GM21786 (cell line): ENCODE results near the gene SYT9.

Experiments
- ATAC-seq: cut with Tn5 transposase; IDR thresholded peaks from one replicate; pipeline ENCODE4 v1.9.1; 2021; ENCODE audit not compliant: unreplicated experiment

SYT9 gene

DNA sequence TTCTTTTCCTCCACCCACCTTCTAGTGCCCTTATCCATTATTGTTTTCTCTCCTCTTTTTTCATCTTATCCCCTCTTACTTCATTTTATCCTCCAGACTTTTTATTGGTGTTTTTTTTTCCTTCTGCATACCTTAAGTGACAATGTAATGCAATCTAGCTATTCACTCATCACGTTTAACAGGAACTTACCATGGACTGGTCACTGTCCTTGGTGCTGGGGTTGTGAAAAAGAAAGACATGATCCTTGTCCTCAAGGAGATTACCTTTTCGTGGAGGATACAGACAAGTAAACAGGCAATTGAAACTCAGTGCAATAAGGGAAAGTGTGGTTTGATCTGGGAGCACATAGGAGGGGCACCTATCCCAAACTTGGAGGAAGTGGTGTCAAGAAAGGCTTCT lies 20.7 kb downstream of the SYT9 start:
- no peak for ATAC-seq

GRCh38 chr11:7275133-7275532 lies 23.4 kb downstream of the SYT9 start:
- ATAC-seq, result no peak

DNA sequence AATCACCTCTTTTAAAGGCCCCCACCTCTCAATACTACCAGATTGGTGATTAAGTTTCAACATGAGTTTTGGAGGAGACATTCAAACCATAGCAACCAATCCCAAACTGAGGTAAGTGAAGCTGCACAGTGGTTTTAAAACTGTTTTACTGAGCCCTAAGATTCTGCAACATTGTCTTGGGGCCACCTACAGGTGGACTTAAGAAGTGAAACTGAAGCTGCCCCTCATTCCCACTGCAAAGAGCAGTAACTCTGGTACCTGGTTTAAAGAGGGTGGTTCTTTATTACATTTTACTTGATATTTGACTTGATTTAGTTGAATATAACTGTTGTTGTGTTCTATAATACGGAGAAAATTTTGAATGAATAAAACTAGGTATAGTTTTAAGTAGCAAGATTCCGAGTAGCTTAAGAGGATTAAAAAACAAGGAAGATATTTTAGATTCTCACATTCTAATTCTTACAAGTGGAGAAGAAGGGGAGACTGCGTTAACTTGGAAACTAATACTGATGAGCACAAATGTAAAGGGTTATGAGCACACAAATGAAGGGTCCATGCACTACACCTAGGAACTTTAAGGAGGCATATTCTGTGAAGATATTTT lies 26.7 kb downstream of the SYT9 start:
- ATAC-seq, result no peak

DNA sequence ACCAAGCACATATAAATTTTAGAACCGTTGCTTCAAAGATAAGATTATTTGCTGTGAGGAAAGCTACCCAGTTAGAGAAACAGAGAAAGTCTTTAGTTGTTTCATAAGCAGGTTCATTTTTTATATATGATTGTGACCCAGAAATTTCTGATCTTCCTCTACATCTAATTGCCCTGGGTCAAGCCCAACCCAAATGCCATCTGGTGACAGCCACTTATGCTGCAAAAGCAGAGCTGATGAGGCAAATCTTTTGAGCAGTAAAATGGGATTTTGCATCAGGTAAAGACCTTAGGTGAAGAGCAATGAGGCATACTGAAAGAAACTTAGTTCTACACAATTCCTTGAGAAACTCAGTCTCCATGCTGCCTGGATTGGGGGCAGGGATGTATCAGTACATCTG lies 28.0 kb downstream of the SYT9 start:
- ATAC-seq, result no peak

DNA sequence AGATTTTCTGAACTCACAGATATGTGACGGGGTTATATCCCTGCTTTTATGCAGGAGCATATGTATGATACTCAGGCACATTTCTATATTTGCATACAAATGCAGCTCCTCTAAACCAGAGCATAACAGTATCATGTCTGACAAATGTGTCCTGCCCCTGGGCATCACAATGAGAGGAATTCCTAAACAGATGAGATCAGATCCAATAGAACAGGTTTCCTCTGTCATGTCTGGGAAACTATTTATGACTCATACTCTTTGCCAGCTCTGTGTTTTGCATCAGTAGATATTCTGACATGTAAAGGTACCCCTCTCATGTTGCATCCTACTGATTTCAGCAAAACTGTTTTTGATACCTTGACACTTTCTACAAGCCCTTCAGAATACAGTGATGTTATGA lies 29.4 kb downstream of the SYT9 start:
- ATAC-seq, result no peak

- ATAC-seq, result no peak
Measured at GRCh38 chr11:7281809-7282208, 30.1 kb downstream of the SYT9 start.

GRCh38 chr11:7286178-7286577 lies 34.5 kb downstream of the SYT9 start:
- no peak for ATAC-seq

DNA sequence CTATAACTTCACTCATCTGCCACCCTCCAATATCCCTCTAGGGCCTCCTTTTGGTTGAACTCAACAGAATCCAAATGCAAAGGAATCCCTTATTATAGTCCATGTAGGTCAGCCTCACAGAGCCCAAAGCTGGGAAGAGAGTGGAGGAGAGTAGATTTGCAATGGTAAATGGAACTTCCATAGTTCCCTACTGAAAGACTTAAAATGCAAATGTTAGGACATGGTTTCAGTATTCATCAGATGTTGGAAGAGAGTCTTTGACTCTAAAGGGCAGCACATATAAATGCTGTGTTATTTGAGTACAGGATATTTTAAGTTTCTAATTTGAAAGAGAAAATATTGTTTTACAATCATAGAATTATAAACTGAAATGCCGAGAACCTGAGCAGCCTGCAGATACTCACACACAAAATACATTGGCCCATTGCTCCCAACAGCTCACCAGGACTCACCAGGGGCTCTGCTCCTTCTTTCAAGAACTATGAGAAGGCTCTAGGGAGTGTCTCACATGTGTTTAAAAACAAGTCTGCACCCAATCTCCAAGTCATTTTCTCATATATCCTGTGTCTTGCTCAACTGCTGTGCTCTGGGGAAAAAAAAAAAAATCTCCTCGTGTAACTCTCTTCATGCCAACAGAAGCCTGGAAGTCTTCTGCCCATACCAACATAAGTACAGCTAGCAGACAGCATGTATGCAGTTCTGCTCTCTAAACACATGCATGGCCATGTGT lies 39.6 kb downstream of the SYT9 start:
- ATAC-seq, result no peak

- no peak for ATAC-seq
Measured at GRCh38 chr11:7292922-7293321, 41.2 kb downstream of the SYT9 start.

GRCh38 chr11:7299393-7299792 lies 47.7 kb downstream of the SYT9 start:
- no peak for ATAC-seq

DNA sequence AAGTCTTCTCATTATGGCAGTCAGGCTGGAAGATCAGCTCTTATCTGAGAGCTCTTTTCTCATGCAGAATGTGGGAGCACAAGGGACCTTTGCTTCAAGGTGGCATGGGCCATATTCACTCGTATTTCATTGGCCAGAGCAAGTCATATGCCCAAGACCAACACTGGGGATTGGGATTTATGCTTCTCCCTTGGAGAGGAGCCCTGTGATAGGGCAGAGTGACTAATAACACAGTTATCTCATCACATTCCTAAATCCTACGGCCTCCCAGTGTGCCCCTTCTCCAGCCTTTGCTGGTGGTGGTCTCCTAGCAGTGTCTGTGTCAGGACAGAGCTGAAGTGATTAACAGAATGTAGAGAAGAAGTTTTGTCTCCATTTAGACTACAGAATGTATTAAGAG lies 48.6 kb downstream of the SYT9 start:
- no peak for ATAC-seq

DNA sequence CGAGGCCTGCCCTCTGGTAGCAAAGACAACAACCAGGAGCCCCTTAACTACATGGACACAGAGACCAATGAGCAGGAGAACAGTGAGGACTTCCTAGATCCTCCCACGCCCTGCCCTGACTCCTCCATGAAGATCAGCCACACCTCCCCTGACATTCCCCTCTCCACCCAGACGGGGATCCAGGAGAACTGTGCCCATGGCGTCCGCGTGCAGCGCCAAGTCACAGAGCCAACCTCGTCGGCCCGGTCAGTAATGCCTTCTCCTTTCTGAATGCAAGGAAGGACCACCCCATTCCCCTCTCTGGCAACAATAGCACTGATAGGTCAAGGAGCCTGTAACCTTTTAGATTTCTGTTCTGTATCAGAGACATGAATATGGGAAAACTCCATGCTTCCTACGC lies 51.4 kb downstream of the SYT9 start:
- ATAC-seq, result no peak

GRCh38 chr11:7306900-7307299 lies 55.2 kb downstream of the SYT9 start:
- no peak for ATAC-seq

DNA sequence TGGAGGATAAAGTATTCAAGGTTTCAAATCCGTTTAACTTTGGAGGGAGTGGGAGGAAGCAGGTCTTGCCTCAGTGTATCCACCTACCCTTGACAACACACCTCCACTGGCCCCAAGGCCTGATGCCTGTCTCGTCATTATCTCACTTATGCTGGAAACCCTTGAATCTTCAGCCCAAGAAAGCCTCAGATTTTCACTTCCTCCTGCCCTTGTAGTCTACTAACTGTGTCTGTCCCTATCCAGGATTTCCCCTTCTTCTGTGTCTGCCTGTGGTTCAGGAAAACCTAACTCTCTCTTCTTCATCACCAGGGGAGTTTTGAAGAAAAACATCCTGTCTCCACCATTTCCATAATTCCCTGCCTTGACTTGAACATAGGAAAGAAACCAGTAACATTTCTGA lies 56.1 kb downstream of the SYT9 start:
- ATAC-seq, result peak; percentile 86

GRCh38 chr11:7311903-7312302 lies 60.2 kb downstream of the SYT9 start:
- ATAC-seq, result no peak

GRCh38 chr11:7314811-7315604 lies 63.3 kb downstream of the SYT9 start:
- ATAC-seq, result no peak

- ATAC-seq, result no peak
Measured at GRCh38 chr11:7319501-7319900, 67.8 kb downstream of the SYT9 start.

GRCh38 chr11:7320306-7320705 lies 68.6 kb downstream of the SYT9 start:
- no peak for ATAC-seq

GRCh38 chr11:7321473-7322450 lies 70.1 kb downstream of the SYT9 start:
- ATAC-seq, result no peak

DNA sequence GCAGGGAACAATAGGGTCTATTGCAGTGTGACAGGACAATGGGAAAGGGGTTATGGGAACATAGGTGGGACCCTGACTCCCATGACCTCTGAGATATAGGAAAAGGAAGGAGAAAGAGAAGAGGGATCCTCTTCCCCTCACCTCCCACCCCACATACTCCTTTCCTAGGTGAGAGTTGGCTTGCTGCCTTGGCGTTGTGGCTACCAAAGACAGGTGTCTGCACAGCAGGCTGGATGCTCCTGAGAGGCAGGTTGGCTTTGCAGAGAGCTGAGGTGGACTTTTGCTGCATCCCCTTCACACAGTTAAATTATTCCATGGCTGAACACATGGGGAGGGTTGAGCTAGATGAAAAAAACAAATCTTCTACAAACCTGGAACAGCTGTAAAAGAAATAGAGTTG lies 80.7 kb downstream of the SYT9 start:
- no peak for ATAC-seq

- ATAC-seq, result no peak
Measured at GRCh38 chr11:7332962-7333361, 81.3 kb downstream of the SYT9 start.
